PC-3 (cell line): ENCODE results near the gene USP48. TPM values are rescaled to one million over a fixed set of nuclear protein-coding genes. Genes with fewer than 3 reads are reported as not detected.

Source experiments
- ATAC-seq: fragments of 200-7000 bp; cut with Tn5 transposase; 2 replicates; pipeline ENCODE4 v1.9.1; 2020; ENCODE audit warnings: mild to moderate bottlenecking, moderate library complexity
- BruUV-seq: library from RNA; stranded (reverse); fragments of 400-500 nt; replicated peaks from 2 replicates; lab custom pipeline; 2021; lab: Mats Ljungman, UMichigan
- CTCF ChIA-PET: fragments of 300-600 bp; sonication (Branson Sonifier 250); formaldehyde crosslinking; loops from one replicate; lab custom pipeline; 2022; ENCODE audit warnings: antibody characterized with exemption; lab: Charles Lee
- POLR2A ChIA-PET: fragments of 300-600 bp; sonication (Branson Sonifier 250); formaldehyde crosslinking; loops from one replicate; lab custom pipeline; 2022; ENCODE audit warnings: antibody characterized with exemption; ENCODE audit not compliant: unreplicated experiment; lab: Charles Lee
- DNase-seq: peaks from one replicate; pipeline ENCODE4 v3.0.0-alpha.2; 2015
- H2AFZ ChIP-seq: fragments of 300-600 bp; sonication (generic); 2 replicates; pipeline ENCODE4 v1.6.0; 2016; ENCODE audit warnings: antibody characterized with exemption, low read length
- H3F3A ChIP-seq: fragments of 300-600 bp; sonication (generic); one replicate; pipeline ENCODE4 v1.6.0; 2017; ENCODE audit warnings: antibody characterized with exemption, low read length, control low read depth, mild to moderate bottlenecking; ENCODE audit not compliant: unreplicated experiment
- H3K27ac ChIP-seq: fragments of 300-600 bp; sonication (generic); 2 replicates; pipeline ENCODE4 v1.5.1; 2016; ENCODE audit warnings: mild to moderate bottlenecking, low read length
- H3K27me3 ChIP-seq: fragments of 300-600 bp; sonication (generic); 2 replicates; pipeline ENCODE4 v1.6.1; 2016; ENCODE audit warnings: low read length, mixed read lengths
- H3K36me3 ChIP-seq: fragments of 300-600 bp; sonication (generic); 2 replicates; pipeline ENCODE4 v1.6.1; 2016; ENCODE audit warnings: low read depth, mixed run types, low read length, mixed read lengths
- H3K4me1 ChIP-seq: fragments of 300-600 bp; sonication (generic); 2 replicates; pipeline ENCODE4 v1.5.1; 2016; ENCODE audit warnings: low read length; ENCODE audit not compliant: insufficient read depth
- H3K4me2 ChIP-seq: fragments of 300-600 bp; sonication (generic); 2 replicates; pipeline ENCODE4 v1.6.0; 2016; ENCODE audit warnings: low read length
- H3K4me3 ChIP-seq: fragments of 300-600 bp; sonication (generic); 2 replicates; pipeline ENCODE4 v1.5.1; 2016; ENCODE audit warnings: mild to moderate bottlenecking, low read length, mixed read lengths
- H3K79me2 ChIP-seq: fragments of 300-600 bp; sonication (generic); 2 replicates; pipeline ENCODE4 v1.6.1; 2017; ENCODE audit warnings: low read length, mixed read lengths
- H3K9ac ChIP-seq: fragments of 300-600 bp; sonication (generic); 2 replicates; pipeline ENCODE4 v1.6.0; 2016; ENCODE audit warnings: mild to moderate bottlenecking, low read length
- H3K9me2 ChIP-seq: fragments of 300-600 bp; sonication (generic); replicated peaks from 2 replicates; pipeline ENCODE4 v1.6.1; 2016; ENCODE audit warnings: mixed run types, low read length, mixed read lengths
- H3K9me3 ChIP-seq: fragments of 300-600 bp; sonication (generic); 2 replicates; pipeline ENCODE4 v1.6.1; 2016; ENCODE audit warnings: low read length, mixed read lengths
- H4K20me1 ChIP-seq: fragments of 300-600 bp; sonication (generic); 2 replicates; pipeline ENCODE4 v1.6.1; 2016; ENCODE audit warnings: low read length, mixed read lengths
- EZH2 ChIP-seq: fragments of 300-600 bp; sonication (generic); IDR thresholded peaks from one replicate; pipeline ENCODE4 v1.6.1; 2017; ENCODE audit warnings: antibody characterized with exemption, mild to moderate bottlenecking, low read length; ENCODE audit not compliant: unreplicated experiment
- EZH2phosphoT487 ChIP-seq: fragments of 300-600 bp; sonication (generic); IDR thresholded peaks from 2 replicates; pipeline ENCODE4 v1.6.1; 2018; ENCODE audit warnings: mild to moderate bottlenecking, antibody characterized with exemption, low read length, borderline replicate concordance
- intact Hi-C: fragments of 100-400 bp; cut with micrococcal nuclease; formaldehyde crosslinking; loops from 2 replicates; pipeline ENCODE4 v1.9.0; 2023
- total RNA-seq: library from RNA; depleted of rRNA; stranded (reverse); fragments of >200 nt; gene quantifications from 2 replicates; pipeline ENCODE4 v1.2.3, GENCODE V29; 2014
- TF ChIP-seq, protein P1 (sequence below): fragments of 300-600 bp; sonication (generic); conservative IDR thresholded peaks from 2 replicates; pipeline ENCODE4 v1.5.1; 2017; ENCODE audit warnings: antibody characterized with exemption, low read depth, mild to moderate bottlenecking, low read length

USP48 gene
- total RNA-seq, 1 experiment from 2014 or later = 33.3 TPM

- ATAC-seq (no peak), DNase-seq (no peak)
- ChIA-PET POLR2A (no interaction called here), CTCF (no interaction called here)
- Histone ChIP-seq H3K27me3 (no peaks in the 10 kb centered on the region), H3K27ac (no peak overlapping the region), H4K20me1 (no peaks in the 10 kb centered on the region), H3K4me3 (no peak overlapping the region), H3F3A (no peaks in the 10 kb centered on the region), H3K4me1 (peaks cover 34% of the 10 kb centered on the region), H3K36me3 (no peaks in the 10 kb centered on the region), H3K9me2 (no peaks in the 10 kb centered on the region), H3K4me2 (no peak overlapping the region), H2AFZ (no peak overlapping the region), H3K9me3 (no peaks in the 10 kb centered on the region), H3K9ac (no peak overlapping the region), H3K79me2 (no peaks in the 10 kb centered on the region)
- no TSS peak for BruUV-seq
- intact Hi-C loops = no loop called here
- TF ChIP-seq, protein P1, sequence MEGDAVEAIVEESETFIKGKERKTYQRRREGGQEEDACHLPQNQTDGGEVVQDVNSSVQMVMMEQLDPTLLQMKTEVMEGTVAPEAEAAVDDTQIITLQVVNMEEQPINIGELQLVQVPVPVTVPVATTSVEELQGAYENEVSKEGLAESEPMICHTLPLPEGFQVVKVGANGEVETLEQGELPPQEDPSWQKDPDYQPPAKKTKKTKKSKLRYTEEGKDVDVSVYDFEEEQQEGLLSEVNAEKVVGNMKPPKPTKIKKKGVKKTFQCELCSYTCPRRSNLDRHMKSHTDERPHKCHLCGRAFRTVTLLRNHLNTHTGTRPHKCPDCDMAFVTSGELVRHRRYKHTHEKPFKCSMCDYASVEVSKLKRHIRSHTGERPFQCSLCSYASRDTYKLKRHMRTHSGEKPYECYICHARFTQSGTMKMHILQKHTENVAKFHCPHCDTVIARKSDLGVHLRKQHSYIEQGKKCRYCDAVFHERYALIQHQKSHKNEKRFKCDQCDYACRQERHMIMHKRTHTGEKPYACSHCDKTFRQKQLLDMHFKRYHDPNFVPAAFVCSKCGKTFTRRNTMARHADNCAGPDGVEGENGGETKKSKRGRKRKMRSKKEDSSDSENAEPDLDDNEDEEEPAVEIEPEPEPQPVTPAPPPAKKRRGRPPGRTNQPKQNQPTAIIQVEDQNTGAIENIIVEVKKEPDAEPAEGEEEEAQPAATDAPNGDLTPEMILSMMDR = no peak
- TF ChIP-seq EZH2phosphoT487 (no peak), EZH2 (no peak)
Measured at GRCh38 chr1:21636029-21636428, 146.9 kb downstream of the USP48 start.

GRCh38 chr1:21634806-21635535 lies 148.0 kb downstream of the USP48 start:
- H3K4me1 ChIP-seq = peaks cover 34% of the 10 kb centered on the region
- CTCF ChIA-PET = no interaction called here

More at GRCh38 chr1:21634806-21635535, 148.0 kb downstream of the USP48 start:
- Histone ChIP-seq H3F3A (no peaks in the 10 kb centered on the region), H3K9ac (no peak overlapping the region), H3K36me3 (no peaks in the 10 kb centered on the region), H2AFZ (no peak overlapping the region), H3K79me2 (no peaks in the 10 kb centered on the region), H3K9me2 (no peaks in the 10 kb centered on the region), H3K9me3 (no peaks in the 10 kb centered on the region), H3K4me2 (no peak overlapping the region), H4K20me1 (no peaks in the 10 kb centered on the region), H3K27ac (no peak overlapping the region), H3K4me3 (no peak overlapping the region), H3K27me3 (no peaks in the 10 kb centered on the region)
- BruUV-seq = no TSS peak
- POLR2A ChIA-PET = no interaction called here
- DNase-seq = no peak
- ATAC-seq = no peak
- TF ChIP-seq EZH2phosphoT487 (no peak), EZH2 (no peak)
- TF ChIP-seq, protein P1 = no peak
- intact Hi-C loops = no loop called here
